DOHH2 (cell line): Measurements from ENCODE around the gene CNOT2.

ENCODE experiments used
- H3F3A ChIP-seq: fragments of 200-600 bp; sonication (generic), shearing (Covaris generic); 2 replicates; pipeline ENCODE4 v1.6.0; 2016; ENCODE audit warnings: antibody characterized with exemption, mild to moderate bottlenecking; ENCODE audit not compliant: control insufficient read depth, insufficient read depth
- H3K27ac ChIP-seq: fragments of 200-600 bp; sonication (generic); 2 replicates; pipeline ENCODE4 v1.5.1; 2014; ENCODE audit warnings: low read depth, mild to moderate bottlenecking, low read length, moderate library complexity
- H3K27me3 ChIP-seq: fragments of 200-600 bp; sonication (generic); 2 replicates; pipeline ENCODE4 v1.6.1; 2014; ENCODE audit warnings: mild to moderate bottlenecking, low read length, mixed read lengths; ENCODE audit not compliant: control insufficient read depth
- H3K36me3 ChIP-seq: fragments of 200-600 bp; sonication (generic); 2 replicates; pipeline ENCODE4 v1.6.1; 2014; ENCODE audit warnings: mild to moderate bottlenecking, low read length, moderate library complexity, mixed read lengths; ENCODE audit not compliant: control insufficient read depth
- H3K4me1 ChIP-seq: fragments of 200-600 bp; sonication (generic); 2 replicates; pipeline ENCODE4 v1.6.1; 2014; ENCODE audit warnings: mild to moderate bottlenecking, low read length, mixed read lengths; ENCODE audit not compliant: control insufficient read depth
- H3K4me2 ChIP-seq: fragments of 200-600 bp; sonication (generic); 2 replicates; pipeline ENCODE4 v1.6.0; 2014; ENCODE audit warnings: mild to moderate bottlenecking, low read length, moderate library complexity
- H3K4me3 ChIP-seq: fragments of 200-600 bp; sonication (generic); 2 replicates; pipeline ENCODE4 v1.5.1; 2014; ENCODE audit warnings: mild to moderate bottlenecking, low read length, mixed read lengths
- H3K79me2 ChIP-seq: fragments of 200-600 bp; sonication (generic); 2 replicates; pipeline ENCODE4 v1.6.1; 2014; ENCODE audit warnings: mild to moderate bottlenecking, low read length, mixed read lengths; ENCODE audit not compliant: control insufficient read depth
- H3K9me2 ChIP-seq: fragments of 200-600 bp; sonication (generic); replicated peaks from 2 replicates; pipeline ENCODE4 v1.6.1; 2014; ENCODE audit warnings: mild to moderate bottlenecking, low read length, mixed read lengths; ENCODE audit not compliant: control insufficient read depth
- H3K9me3 ChIP-seq: fragments of 200-600 bp; sonication (generic); 2 replicates; pipeline ENCODE4 v1.6.1; 2014; ENCODE audit warnings: antibody characterized with exemption, low read length, mixed read lengths; ENCODE audit not compliant: control insufficient read depth, insufficient read depth
- H4K20me1 ChIP-seq: fragments of 200-600 bp; sonication (generic); 2 replicates; pipeline ENCODE4 v1.6.0; 2014; ENCODE audit warnings: low read depth, mild to moderate bottlenecking, antibody characterized with exemption, low read length, moderate library complexity; ENCODE audit not compliant: control insufficient read depth, insufficient read depth
- EZH2phosphoT487 ChIP-seq: fragments of 200-600 bp; sonication (generic); IDR thresholded peaks from 2 replicates; pipeline ENCODE4 v1.6.1; 2017; ENCODE audit warnings: borderline replicate concordance, mild to moderate bottlenecking, antibody characterized with exemption, low read length, moderate library complexity, mixed read lengths
- TF ChIP-seq, protein P1 (sequence below): fragments of 200-600 bp; sonication (generic); IDR thresholded peaks from one replicate; pipeline ENCODE4 v1.5.1; 2014; ENCODE audit warnings: antibody characterized with exemption, mild to moderate bottlenecking, low read depth, low read length; ENCODE audit not compliant: poor library complexity, severe bottlenecking

The CNOT2 gene

DNA sequence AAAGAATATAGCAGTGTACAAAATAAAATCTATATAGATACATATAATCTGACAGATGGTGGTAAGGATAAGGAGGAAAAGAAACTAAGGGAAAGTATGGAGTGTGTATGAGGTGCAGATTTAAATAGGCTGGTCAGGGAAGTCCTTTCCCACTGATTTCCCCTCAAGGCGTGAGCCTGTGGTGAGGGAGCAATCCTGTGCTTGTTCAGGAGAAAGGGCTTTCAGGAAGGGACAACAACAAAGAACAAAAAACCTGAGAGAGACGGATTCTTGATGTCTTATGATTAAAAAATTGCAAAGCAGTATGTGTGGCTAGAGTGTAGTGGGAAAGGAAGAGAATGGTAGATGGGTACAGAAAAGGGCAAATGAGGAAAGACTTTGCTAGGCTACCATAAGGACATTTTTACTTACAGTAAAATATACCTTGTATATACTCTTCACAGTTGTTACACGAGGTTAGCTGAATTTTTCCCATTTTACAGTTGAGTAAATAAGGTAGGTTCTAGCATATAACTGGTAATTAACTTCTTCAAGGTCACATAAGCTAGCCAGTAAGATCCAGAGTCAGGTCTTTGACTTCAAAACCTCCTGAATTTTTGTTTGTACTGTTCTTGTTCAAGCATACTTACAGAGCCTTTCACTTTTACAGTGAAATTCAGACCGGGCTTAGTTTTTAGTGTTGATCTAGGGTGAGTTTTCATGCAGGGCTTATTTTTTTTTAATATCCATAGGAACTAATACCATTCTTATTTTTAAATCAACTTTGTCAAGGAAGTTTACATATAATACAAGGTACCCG is 15.6 kb downstream of the CNOT2 start:
- Histone ChIP-seq H3K4me2 (peak overlapping the region; percentile 56), H3K27me3 (no peaks in the 10 kb centered on the region), H3F3A (peaks cover 32% of the 10 kb centered on the region), H3K36me3 (peaks cover 43% of the 10 kb centered on the region), H4K20me1 (no peaks in the 10 kb centered on the region), H3K9me2 (no peaks in the 10 kb centered on the region), H3K4me1 (peaks cover 96% of the 10 kb centered on the region), H3K9me3 (no peaks in the 10 kb centered on the region), H3K79me2 (peaks cover 97% of the 10 kb centered on the region), H3K27ac (peak overlapping the region; percentile 88), H3K4me3 (peak overlapping the region; percentile 41)
- no peak for TF ChIP-seq EZH2phosphoT487
- TF ChIP-seq, protein P1, sequence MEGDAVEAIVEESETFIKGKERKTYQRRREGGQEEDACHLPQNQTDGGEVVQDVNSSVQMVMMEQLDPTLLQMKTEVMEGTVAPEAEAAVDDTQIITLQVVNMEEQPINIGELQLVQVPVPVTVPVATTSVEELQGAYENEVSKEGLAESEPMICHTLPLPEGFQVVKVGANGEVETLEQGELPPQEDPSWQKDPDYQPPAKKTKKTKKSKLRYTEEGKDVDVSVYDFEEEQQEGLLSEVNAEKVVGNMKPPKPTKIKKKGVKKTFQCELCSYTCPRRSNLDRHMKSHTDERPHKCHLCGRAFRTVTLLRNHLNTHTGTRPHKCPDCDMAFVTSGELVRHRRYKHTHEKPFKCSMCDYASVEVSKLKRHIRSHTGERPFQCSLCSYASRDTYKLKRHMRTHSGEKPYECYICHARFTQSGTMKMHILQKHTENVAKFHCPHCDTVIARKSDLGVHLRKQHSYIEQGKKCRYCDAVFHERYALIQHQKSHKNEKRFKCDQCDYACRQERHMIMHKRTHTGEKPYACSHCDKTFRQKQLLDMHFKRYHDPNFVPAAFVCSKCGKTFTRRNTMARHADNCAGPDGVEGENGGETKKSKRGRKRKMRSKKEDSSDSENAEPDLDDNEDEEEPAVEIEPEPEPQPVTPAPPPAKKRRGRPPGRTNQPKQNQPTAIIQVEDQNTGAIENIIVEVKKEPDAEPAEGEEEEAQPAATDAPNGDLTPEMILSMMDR: no peak

DNA sequence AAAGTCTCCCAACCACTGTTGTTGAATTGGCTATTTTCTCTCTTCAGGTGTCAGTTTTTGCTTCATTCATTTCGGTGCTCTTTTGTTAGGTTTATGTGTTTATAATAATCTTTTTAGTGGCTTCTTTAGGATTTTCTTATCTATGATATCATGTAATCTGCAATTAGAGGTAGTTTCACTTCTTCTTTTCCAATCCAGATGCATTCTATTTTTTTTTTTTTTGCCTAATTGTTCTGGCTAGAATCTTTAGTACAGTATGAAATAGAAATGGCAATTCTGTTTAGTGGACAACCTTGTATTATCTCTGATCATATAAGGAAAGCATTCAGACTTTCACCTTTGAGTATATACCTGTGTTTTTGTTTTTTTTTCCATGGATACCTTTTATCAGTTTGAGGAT is 17.4 kb downstream of the CNOT2 start:
- no peak for TF ChIP-seq EZH2phosphoT487
- H3K4me3 ChIP-seq: peak overlapping the region; percentile 41
- peak overlapping the region; percentile 88 for H3K27ac ChIP-seq
- peaks cover 98% of the 10 kb centered on the region for H3K4me1 ChIP-seq
- H3K36me3 ChIP-seq: peaks cover 51% of the 10 kb centered on the region
- no peaks in the 10 kb centered on the region for H4K20me1 ChIP-seq
- peaks cover 29% of the 10 kb centered on the region for H3F3A ChIP-seq
- H3K4me2 ChIP-seq: peak overlapping the region; percentile 56
- H3K9me2 ChIP-seq: no peaks in the 10 kb centered on the region
- H3K27me3 ChIP-seq: no peaks in the 10 kb centered on the region
- peaks cover 98% of the 10 kb centered on the region for H3K79me2 ChIP-seq
- no peaks in the 10 kb centered on the region for H3K9me3 ChIP-seq

DNA sequence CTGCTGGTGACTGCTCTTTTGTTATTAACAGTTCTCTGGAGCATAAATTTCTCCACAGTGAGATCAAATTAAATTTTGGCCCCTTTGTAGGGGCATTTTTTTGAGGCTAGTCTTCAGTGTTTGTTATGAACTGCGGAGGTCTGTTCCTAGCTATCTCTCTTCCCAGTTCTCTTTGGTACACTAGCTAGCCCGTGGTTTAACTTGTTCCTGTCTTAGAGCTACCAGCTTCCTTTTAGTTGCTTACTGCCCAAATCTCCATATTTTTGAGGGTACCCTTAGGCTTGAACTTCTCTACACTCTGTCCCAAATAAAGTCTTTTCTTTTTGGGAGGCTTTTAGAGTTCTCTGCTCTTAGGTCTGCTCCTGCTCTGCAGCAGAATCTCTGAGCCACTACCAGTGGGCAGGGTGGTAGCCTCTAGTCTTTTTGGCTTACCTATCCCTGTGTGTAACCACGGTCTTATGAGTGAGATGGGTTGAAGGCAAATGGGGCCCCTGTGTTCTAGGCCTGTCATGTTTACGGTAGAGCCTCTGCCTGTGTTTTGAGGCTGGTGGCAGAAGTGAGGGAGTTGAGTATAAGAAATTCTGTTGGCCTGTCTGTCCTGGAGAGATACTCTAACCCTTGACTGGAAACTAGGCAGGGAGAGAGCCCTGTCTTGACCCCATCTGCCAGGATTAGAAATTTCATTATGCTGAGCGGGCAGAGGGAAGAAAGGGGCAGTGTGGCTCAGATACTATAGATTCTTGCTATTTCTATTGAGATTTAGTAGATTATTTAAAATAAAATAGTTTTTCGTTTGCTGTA is 21.0 kb downstream of the CNOT2 start:
- TF ChIP-seq, protein P1: no peak
- TF ChIP-seq EZH2phosphoT487: no peak
- Histone ChIP-seq H4K20me1 (no peaks in the 10 kb centered on the region), H3K36me3 (peaks cover 48% of the 10 kb centered on the region), H3K9me2 (no peaks in the 10 kb centered on the region), H3K27ac (peak overlapping the region; percentile 88), H3K79me2 (peaks cover 98% of the 10 kb centered on the region), H3K9me3 (no peaks in the 10 kb centered on the region), H3K4me3 (peak overlapping the region; percentile 23), H3K4me2 (peak overlapping the region; percentile 36), H3K4me1 (peaks cover 97% of the 10 kb centered on the region), H3K27me3 (no peaks in the 10 kb centered on the region), H3F3A (peaks cover 25% of the 10 kb centered on the region)
